ENCODE measurements around the gene RBP4.

Gene RBP4

DNA sequence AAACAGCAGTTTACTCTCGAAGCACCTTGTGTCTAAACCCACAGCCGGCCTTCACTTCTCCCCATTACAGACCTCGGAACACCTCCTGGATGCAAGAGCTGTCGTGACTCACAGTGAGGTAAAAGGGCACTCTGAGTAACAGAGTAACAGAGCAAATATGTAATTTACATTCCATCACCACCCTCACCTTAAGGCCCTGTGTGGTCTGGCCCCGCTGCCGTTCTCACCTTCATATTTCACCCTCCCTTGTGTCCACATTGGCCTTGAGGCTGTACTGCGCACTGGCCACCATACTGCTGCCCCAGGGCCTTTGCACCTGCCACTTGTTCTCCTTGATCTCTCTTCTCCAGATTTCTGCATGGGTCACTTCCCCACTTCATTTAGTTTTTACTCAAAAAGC is 21.9 kb downstream of the RBP4 start:
- TF ChIP-seq, protein P1, sequence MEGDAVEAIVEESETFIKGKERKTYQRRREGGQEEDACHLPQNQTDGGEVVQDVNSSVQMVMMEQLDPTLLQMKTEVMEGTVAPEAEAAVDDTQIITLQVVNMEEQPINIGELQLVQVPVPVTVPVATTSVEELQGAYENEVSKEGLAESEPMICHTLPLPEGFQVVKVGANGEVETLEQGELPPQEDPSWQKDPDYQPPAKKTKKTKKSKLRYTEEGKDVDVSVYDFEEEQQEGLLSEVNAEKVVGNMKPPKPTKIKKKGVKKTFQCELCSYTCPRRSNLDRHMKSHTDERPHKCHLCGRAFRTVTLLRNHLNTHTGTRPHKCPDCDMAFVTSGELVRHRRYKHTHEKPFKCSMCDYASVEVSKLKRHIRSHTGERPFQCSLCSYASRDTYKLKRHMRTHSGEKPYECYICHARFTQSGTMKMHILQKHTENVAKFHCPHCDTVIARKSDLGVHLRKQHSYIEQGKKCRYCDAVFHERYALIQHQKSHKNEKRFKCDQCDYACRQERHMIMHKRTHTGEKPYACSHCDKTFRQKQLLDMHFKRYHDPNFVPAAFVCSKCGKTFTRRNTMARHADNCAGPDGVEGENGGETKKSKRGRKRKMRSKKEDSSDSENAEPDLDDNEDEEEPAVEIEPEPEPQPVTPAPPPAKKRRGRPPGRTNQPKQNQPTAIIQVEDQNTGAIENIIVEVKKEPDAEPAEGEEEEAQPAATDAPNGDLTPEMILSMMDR (IDR thresholded peaks at IDR 0.05; ENCODE audit: low read depth, low read length, missing control alignments), result no peak
- no peak for DNase-seq (ENCODE audit: extremely low read depth, low read depth)
- H3K4me3 ChIP-seq (replicated peaks; ENCODE audit: low read depth, low read length), result no peak overlapping the region

DNA sequence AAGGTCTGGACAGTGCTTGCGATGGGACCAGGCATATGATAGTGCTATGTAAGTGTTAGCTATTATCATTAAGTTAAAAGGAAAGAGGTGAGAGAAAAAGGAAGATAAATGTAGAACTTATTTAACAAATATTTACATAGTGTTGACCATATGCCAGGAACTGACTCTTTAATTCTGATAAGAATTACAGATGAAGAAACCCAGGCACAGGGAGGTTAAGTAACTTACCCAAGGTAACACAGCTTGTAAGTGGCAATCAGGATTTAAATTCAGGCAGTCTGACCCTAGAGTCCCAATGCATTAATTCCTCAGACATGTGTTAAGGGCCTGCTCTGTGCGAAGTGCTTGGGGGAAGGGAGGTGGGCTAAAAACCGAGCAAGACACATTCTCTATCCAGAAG is 23.5 kb downstream of the RBP4 start:
- no peak overlapping the region for H3K4me3 ChIP-seq (replicated peaks; ENCODE audit: low read depth, low read length)
- no peak for DNase-seq (ENCODE audit: extremely low read depth, low read depth)
- TF ChIP-seq, protein P1 (IDR thresholded peaks at IDR 0.05; ENCODE audit: low read depth, low read length, missing control alignments), result no peak

DNA sequence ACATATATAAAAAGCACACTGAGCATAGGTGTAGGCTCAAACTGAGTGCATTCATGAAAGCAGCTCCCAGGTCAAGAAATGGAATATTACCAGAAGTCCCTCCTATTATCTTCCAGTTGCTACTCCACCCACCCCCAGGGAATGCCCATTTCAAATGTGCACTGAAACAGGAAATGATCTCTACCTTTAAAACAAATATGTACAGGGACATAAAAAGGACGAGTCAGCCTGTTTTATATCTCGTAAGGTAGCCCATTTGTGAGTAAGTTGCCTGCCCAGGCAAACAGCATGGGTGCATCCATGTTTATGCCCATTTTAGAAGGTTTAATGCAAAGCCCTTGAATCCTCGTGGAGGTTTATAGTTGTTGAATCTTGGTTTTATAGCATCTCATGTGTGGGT is 24.1 kb downstream of the RBP4 start:
- H3K4me3 ChIP-seq (replicated peaks; ENCODE audit: low read depth, low read length), result no peak overlapping the region
- DNase-seq (ENCODE audit: extremely low read depth, low read depth), result no peak
- TF ChIP-seq, protein P1 (IDR thresholded peaks at IDR 0.05; ENCODE audit: low read depth, low read length, missing control alignments), result no peak

DNA sequence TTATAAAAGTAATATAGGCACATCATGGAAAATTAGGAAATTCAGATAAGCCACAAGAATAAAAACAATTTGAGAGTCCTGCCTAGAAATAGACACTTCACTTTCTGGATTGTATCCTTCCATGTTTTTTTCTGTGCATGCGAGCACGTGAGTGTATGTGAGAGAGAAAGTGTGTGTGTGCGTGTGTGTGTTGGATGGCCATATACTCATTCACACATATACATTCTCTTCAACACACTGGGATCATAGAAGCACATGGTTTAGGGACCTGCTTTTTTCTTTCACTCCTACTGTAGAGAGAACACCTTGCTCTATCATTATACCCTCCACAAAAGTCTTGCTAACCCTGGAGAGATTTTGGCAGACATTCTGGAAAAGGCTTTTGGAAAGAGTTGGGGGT is 27.1 kb downstream of the RBP4 start:
- TF ChIP-seq, protein P1 (IDR thresholded peaks at IDR 0.05; ENCODE audit: low read depth, low read length, missing control alignments), result no peak
- no peak for DNase-seq (ENCODE audit: extremely low read depth, low read depth)
- H3K4me3 ChIP-seq (replicated peaks; ENCODE audit: low read depth, low read length), result no peak overlapping the region

DNA sequence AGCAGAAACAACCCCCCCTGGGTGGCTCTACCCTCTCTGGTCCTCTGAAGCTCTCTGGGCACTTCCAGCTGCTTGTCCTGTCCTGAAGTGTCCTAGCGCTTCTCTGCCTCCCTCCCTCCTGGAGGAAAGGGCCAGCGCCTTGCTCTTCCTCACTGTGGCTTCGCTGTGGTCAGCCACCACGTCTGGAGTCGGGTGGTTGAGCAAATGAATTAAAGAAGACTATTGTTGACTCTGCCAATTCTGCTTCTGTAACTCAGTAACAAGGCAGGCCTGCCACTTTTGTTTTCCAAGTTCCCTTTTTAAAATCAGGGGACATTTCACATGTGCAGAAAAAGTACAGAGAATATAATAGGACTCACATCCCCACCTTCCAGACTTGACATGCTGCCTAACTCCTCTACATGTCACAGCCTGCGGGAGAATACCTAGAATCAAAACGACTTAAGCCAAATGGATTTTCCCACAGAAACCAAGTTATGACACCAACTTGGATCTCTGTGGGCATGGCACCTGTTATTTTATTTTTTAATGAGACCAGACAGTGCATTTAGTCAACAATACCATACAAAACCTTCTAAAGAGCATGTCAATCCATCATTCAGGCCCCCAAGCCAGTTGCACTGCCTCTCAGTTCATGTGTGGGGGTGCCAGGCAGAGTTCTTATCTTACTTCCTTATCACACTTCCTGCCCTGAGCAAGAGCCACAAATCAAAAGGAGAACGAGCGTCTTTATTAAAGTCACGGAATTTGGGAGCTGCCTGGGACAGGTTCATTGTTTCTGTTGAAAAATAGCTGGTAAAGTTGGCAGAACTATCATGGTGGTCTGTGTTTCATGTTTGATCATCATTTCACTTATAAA is 27.8 kb downstream of the RBP4 start:
- TF ChIP-seq, protein P1 (IDR thresholded peaks at IDR 0.05; ENCODE audit: low read depth, low read length, missing control alignments), result no peak
- no peak overlapping the region for H3K4me3 ChIP-seq (replicated peaks; ENCODE audit: low read depth, low read length)
- DNase-seq (ENCODE audit: extremely low read depth, low read depth), result no peak

DNA sequence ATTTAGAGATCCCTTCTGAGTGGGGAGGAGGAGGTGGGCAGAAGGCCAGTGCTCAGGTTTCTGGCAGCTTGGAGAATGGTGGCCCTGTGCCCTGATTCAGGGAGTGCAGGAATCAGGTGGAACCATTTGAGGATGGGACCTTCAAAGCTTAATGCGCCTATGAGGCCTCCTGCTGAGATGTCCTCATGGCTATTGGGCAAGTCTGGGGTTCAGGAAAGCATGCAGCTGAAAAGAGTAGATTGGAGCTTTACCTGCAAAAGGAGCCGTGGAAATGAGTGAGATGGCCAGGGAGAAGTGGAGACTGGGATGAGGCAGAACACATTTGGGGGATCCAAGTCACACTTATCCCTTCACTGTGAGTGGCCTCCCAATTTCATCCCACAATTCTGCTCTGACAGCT is 28.4 kb downstream of the RBP4 start:
- no peak overlapping the region for H3K4me3 ChIP-seq (replicated peaks; ENCODE audit: low read depth, low read length)

More for the DNA sequence above, 28.4 kb downstream of the RBP4 start:
- no peak for DNase-seq (ENCODE audit: extremely low read depth, low read depth)
- TF ChIP-seq, protein P1 (IDR thresholded peaks at IDR 0.05; ENCODE audit: low read depth, low read length, missing control alignments), result no peak
